H1 (cell line): ENCODE results near the gene MYBPH. TPM values are rescaled to one million over a fixed set of nuclear protein-coding genes. Genes with fewer than 3 reads are reported as not detected.

Experiments
- CTCF ChIA-PET: fragments of 300-600 bp; sonication (Branson Sonifier 250); formaldehyde crosslinking; loops from one replicate; lab custom pipeline; 2021; ENCODE audit not compliant: partially characterized antibody; lab: Charles Lee
- POLR2A ChIA-PET: fragments of 300-600 bp; sonication (Branson Sonifier 250); formaldehyde crosslinking; loops from one replicate; lab custom pipeline; 2021; ENCODE audit warnings: inconsistent platforms; ENCODE audit not compliant: partially characterized antibody; lab: Charles Lee
- DNase-seq, 2 experiments: peaks; one replicate each; pipeline versions ENCODE4 v3.0.0 to v3.0.0-alpha.2; 2010 to 2022; ENCODE audit warnings: low spot score in 2 of 2, low read depth in 1 of 2, mixed read lengths in 1 of 2
- FAIRE-seq: peaks from 2 replicates; lab custom pipeline; 2011; peaks lifted over from hg19 to GRCh38; lab: Jason Lieb, UNC
- H2AFZ ChIP-seq: 2 replicates; pipeline ENCODE4 v1.8.1; 2012; ENCODE audit warnings: low read length, inconsistent platforms
- H2AK5ac ChIP-seq: 2 replicates; pipeline ENCODE4 v1.6.1; 2013; ENCODE audit warnings: low read depth, low read length
- H2BK120ac ChIP-seq: replicated peaks from 2 replicates; pipeline ENCODE3; 2013; ENCODE audit warnings: low read depth, low read length, inconsistent platforms
- H2BK12ac ChIP-seq: 2 replicates; pipeline ENCODE4 v1.6.1; 2013; ENCODE audit warnings: low read depth, low read length
- H2BK15ac ChIP-seq: 2 replicates; pipeline ENCODE4 v1.6.1; 2013; ENCODE audit warnings: low read length
- H2BK20ac ChIP-seq: 2 replicates; pipeline ENCODE4 v1.6.1; 2013; ENCODE audit warnings: low read length
- H2BK5ac ChIP-seq: 2 replicates; pipeline ENCODE4 v1.6.1; 2013; ENCODE audit warnings: low read depth, low read length
- H3K14ac ChIP-seq: 2 replicates; pipeline ENCODE4 v1.6.1; 2013; ENCODE audit warnings: inconsistent platforms; ENCODE audit not compliant: insufficient read length
- H3K18ac ChIP-seq: 2 replicates; pipeline ENCODE4 v1.6.1; 2013; ENCODE audit warnings: low read length; ENCODE audit errors: extremely low read depth
- H3K23ac ChIP-seq: 2 replicates; pipeline ENCODE4 v1.6.1; 2013; ENCODE audit warnings: inconsistent platforms; ENCODE audit not compliant: insufficient read length
- H3K23me2 ChIP-seq: 2 replicates; pipeline ENCODE4 v1.6.1; 2013; ENCODE audit warnings: low read depth, low read length
- H3K27ac ChIP-seq: 2 replicates; pipeline ENCODE4 v1.6.1; 2011; ENCODE audit warnings: low read depth, low read length, inconsistent platforms
- H3K27me3 ChIP-seq, 4 experiments: replicated peaks in 1 of 4; 1 replicate in 1 of 4; 2 replicates in 3 of 4; pipeline versions ENCODE4 v1.6.1 to v1.8.1; 2011 to 2013; ENCODE audit warnings: low read length in 3 of 4, mild to moderate bottlenecking in 3 of 4, inconsistent platforms in 2 of 4, mixed read lengths in 2 of 4, moderate library complexity in 1 of 4; ENCODE audit not compliant: control insufficient read depth in 3 of 4, insufficient read depth in 3 of 4; ENCODE audit errors: extremely low read depth in 1 of 4
- H3K36me3 ChIP-seq, 4 experiments: 2 replicates each; pipeline versions ENCODE4 v1.6.1 to v1.8.1; 2011 to 2013; ENCODE audit warnings: mild to moderate bottlenecking in 4 of 4, low read length in 3 of 4, moderate library complexity in 2 of 4, control low read depth in 1 of 4, inconsistent platforms in 1 of 4; ENCODE audit not compliant: insufficient read depth in 4 of 4, control insufficient read depth in 2 of 4
- H3K4ac ChIP-seq: replicated peaks from 2 replicates; pipeline ENCODE3; 2013; ENCODE audit warnings: low read length, low read depth, mixed read lengths, inconsistent platforms; ENCODE audit not compliant: insufficient read length
- H3K4me1 ChIP-seq, 4 experiments: replicated peaks in 1 of 4; 1 replicate in 1 of 4; 2 replicates in 3 of 4; pipeline versions ENCODE4 v1.6.1 to v1.8.1; 2011 to 2013; ENCODE audit warnings: low read length in 3 of 4, inconsistent platforms in 2 of 4, mixed read lengths in 1 of 4; ENCODE audit not compliant: insufficient read depth in 4 of 4, control insufficient read depth in 3 of 4
- H3K4me2 ChIP-seq, 2 experiments: 2 replicates each; pipeline versions ENCODE4 v1.6.1 to v1.8.1; 2011 to 2013; ENCODE audit warnings: low read depth in 2 of 2, low read length in 2 of 2, control low read depth in 1 of 2, inconsistent platforms in 1 of 2, mild to moderate bottlenecking in 1 of 2; ENCODE audit not compliant: insufficient read depth in 1 of 2
- H3K4me3 ChIP-seq, 4 experiments: fragments of 200-600, 300-600 bp in 1 of 4; sonication (generic), shearing (Covaris generic), sonication (Bioruptor Twin) in 1 of 4; 2 replicates each; pipeline versions ENCODE4 v1.5.1 to v1.8.1; 2011 to 2016; ENCODE audit warnings: low read length in 4 of 4, low read depth in 3 of 4, control low read depth in 2 of 4, inconsistent platforms in 2 of 4, mild to moderate bottlenecking in 2 of 4, mixed read lengths in 1 of 4, moderate library complexity in 1 of 4; ENCODE audit not compliant: insufficient read depth in 2 of 4; ENCODE audit errors: extremely low read depth in 1 of 4
- H3K56ac ChIP-seq: replicated peaks from 2 replicates; pipeline ENCODE3; 2013; ENCODE audit warnings: low read depth, mild to moderate bottlenecking, mixed read lengths, low read length, inconsistent platforms; ENCODE audit not compliant: insufficient read length
- H3K79me1 ChIP-seq: 2 replicates; pipeline ENCODE4 v1.6.1; 2013; ENCODE audit warnings: low read depth, low read length, control low read depth
- H3K79me2 ChIP-seq, 2 experiments: 2 replicates each; pipeline versions ENCODE4 v1.6.1 to v1.8.1; 2012 to 2013; ENCODE audit warnings: low read length in 2 of 2, mild to moderate bottlenecking in 2 of 2, inconsistent platforms in 1 of 2; ENCODE audit not compliant: insufficient read depth in 2 of 2, control insufficient read depth in 1 of 2
- H3K9ac ChIP-seq, 4 experiments: replicated peaks in 1 of 4; 1 replicate in 1 of 4; 2 replicates in 3 of 4; pipeline versions ENCODE4 v1.6.1 to v1.8.1; 2011 to 2013; ENCODE audit warnings: low read depth in 3 of 4, low read length in 3 of 4, control low read depth in 2 of 4, mild to moderate bottlenecking in 2 of 4, moderate library complexity in 2 of 4, inconsistent platforms in 1 of 4; ENCODE audit errors: extremely low read depth in 1 of 4
- H3K9me3 ChIP-seq, 2 experiments: 2 replicates each; pipeline versions ENCODE4 v1.6.1 to v1.8.1; 2012 to 2013; ENCODE audit warnings: mild to moderate bottlenecking in 2 of 2, moderate library complexity in 2 of 2, control low read depth in 1 of 2, inconsistent platforms in 1 of 2, low read depth in 1 of 2, low read length in 1 of 2, mixed read lengths in 1 of 2; ENCODE audit not compliant: insufficient read depth in 2 of 2
- H4K20me1 ChIP-seq, 2 experiments: replicated peaks in 1 of 2; 2 replicates each; pipeline versions ENCODE3 to v1.8.1; 2011 to 2013; ENCODE audit warnings: inconsistent platforms in 2 of 2, low read length in 2 of 2, mild to moderate bottlenecking in 1 of 2; ENCODE audit not compliant: insufficient read depth in 2 of 2, control insufficient read depth in 1 of 2
- H4K5ac ChIP-seq: 2 replicates; pipeline ENCODE4 v1.6.1; 2013; ENCODE audit warnings: low read length, low read depth, mixed read lengths, inconsistent platforms; ENCODE audit not compliant: insufficient read length
- H4K8ac ChIP-seq: 2 replicates; pipeline ENCODE4 v1.8.0; 2013; ENCODE audit warnings: mild to moderate bottlenecking, moderate library complexity, low read length, inconsistent platforms; ENCODE audit not compliant: insufficient read depth; ENCODE audit errors: extremely low read depth
- H4K91ac ChIP-seq: replicated peaks from 2 replicates; pipeline ENCODE3; 2013; ENCODE audit warnings: low read length, mixed read lengths, inconsistent platforms; ENCODE audit not compliant: insufficient read length
- BCL11A ChIP-seq, 2 experiments: IDR thresholded peaks; one replicate each; pipeline ENCODE4 v1.6.1; 2011; ENCODE audit warnings: low read depth in 2 of 2, low read length in 2 of 2, mild to moderate bottlenecking in 2 of 2
- CREB1 ChIP-seq: IDR thresholded peaks from 2 replicates; pipeline ENCODE4 v1.6.1; 2012; ENCODE audit warnings: inconsistent platforms
- HDAC2 ChIP-seq, 2 experiments: fragments of 300-600 bp in 1 of 2; sonication (generic) in 1 of 2; IDR thresholded peaks; 2 replicates each; pipeline ENCODE4 v1.6.1; 2011 to 2012; ENCODE audit warnings: low read depth in 2 of 2, low read length in 2 of 2, mild to moderate bottlenecking in 2 of 2, moderate library complexity in 2 of 2, borderline replicate concordance in 1 of 2, inconsistent platforms in 1 of 2
- KDM5A ChIP-seq: fragments of 200-600 bp; IDR thresholded peaks from 2 replicates; pipeline ENCODE4 v1.7.1; 2012; ENCODE audit warnings: mild to moderate bottlenecking, low read length, inconsistent platforms, mixed read lengths
- NANOG ChIP-seq: IDR thresholded peaks from 2 replicates; pipeline ENCODE4 v1.6.1; 2011; ENCODE audit warnings: low read length, low read depth, mild to moderate bottlenecking, inconsistent platforms; ENCODE audit not compliant: insufficient read depth, poor library complexity, severe bottlenecking
- POU5F1 ChIP-seq: IDR thresholded peaks from 2 replicates; pipeline ENCODE4 v1.6.1; 2011; ENCODE audit warnings: low read depth, mild to moderate bottlenecking, low read length, moderate library complexity
- RFX5 ChIP-seq: IDR thresholded peaks from 2 replicates; pipeline ENCODE4 v1.6.1; 2011; ENCODE audit warnings: low read depth, low read length, improper control_type of control experiment, borderline replicate concordance
- SIX5 ChIP-seq: IDR thresholded peaks from 2 replicates; pipeline ENCODE4 v1.6.1; 2011; ENCODE audit warnings: mild to moderate bottlenecking, low read depth, low read length
- SP2 ChIP-seq: IDR thresholded peaks from 2 replicates; pipeline ENCODE4 v1.6.1; 2012; ENCODE audit warnings: mild to moderate bottlenecking, low read length, inconsistent platforms
- SP4 ChIP-seq: IDR thresholded peaks from 2 replicates; pipeline ENCODE4 v1.6.1; 2012; ENCODE audit warnings: low read length, inconsistent platforms
- TAF1 ChIP-seq: IDR thresholded peaks from 2 replicates; pipeline ENCODE4 v1.6.1; 2011; ENCODE audit warnings: mild to moderate bottlenecking, low read depth, low read length
- TCF12 ChIP-seq: IDR thresholded peaks from 2 replicates; pipeline ENCODE4 v1.6.1; 2011; ENCODE audit warnings: low read depth, mild to moderate bottlenecking, low read length
- WGBS, 2 experiments: shearing (Covaris generic) in 1 of 2; methylation state at CpG; one replicate each; pipeline versions ENCODE4 v1.1.6 to v1.1.7; 2013 to 2015; ENCODE audit warnings: low lambda C conversion rate in 2 of 2, mixed read lengths in 2 of 2, inconsistent platforms in 1 of 2, low coverage in 1 of 2, missing lambda C conversion rate in 1 of 2; ENCODE audit not compliant: insufficient replicate concordance in 2 of 2, insufficient coverage in 1 of 2, insufficient read length in 1 of 2; ENCODE audit errors: extremely low coverage in 1 of 2, missing lambda C conversion rate in 1 of 2; 5-methylcytosine and 5-hydroxymethylcytosine counted together
- polyA plus RNA-seq, 7 experiments: library from polyadenylated mRNA; depleted of rRNA in 3 of 7; stranded (reverse) in 5 of 7; unstranded in 2 of 7; fragments of >200 nt in 5 of 7; fragments of 200-250 nt in 2 of 7; gene quantifications; 1 replicate in 5 of 7; 2 replicates in 1 of 7; 4 replicates in 1 of 7; pipeline versions ENCODE4 v1.2.1 to v1.2.3, GENCODE V29; 2011 to 2013; ENCODE audit warnings: missing spikeins in 2 of 7, mixed read lengths in 2 of 7
- total RNA-seq: library from RNA; stranded (reverse); fragmentation: NEBNext Ultra II Directional; extraction: Animal tissue kit (Norgen Biotek cat#: 25700); gene quantifications from 2 replicates; pipeline ENCODE4 v1.2.1, GENCODE V29; 2021

The MYBPH gene
- total and polyA plus RNA-seq, 2 of the 8 experiments (the other 6 are each of a cell fraction or from before 2014, with no cell fraction given) = not detected

DNA sequence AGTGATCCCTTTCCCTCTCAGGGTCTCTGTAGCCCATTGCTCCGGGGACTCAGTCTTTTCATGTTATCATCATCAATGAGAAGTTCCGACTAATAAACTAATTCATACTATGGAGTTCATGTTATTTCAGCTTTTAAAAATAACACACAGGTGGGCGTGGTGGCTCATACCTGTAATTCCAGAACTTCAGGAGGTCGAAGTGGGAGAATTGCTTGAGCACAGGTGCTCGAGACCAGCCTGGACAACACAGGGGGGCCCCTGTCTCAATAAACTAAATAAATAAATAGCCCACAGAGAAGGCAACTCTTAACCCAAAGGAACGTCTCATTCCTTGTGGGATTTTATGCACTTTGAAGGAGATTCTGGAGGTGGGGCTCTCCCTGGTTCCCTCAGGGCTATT lies 14.5 kb downstream of the MYBPH start:
- no peak overlapping the region for H3K4me2 ChIP-seq
- H2BK12ac ChIP-seq = no peak overlapping the region
- H3K23ac ChIP-seq = no peak overlapping the region
- no peak overlapping the region for H3K14ac ChIP-seq
- H3K9me3 ChIP-seq = no peaks in the 10 kb centered on the region; a peak in 1 of 4 replicates
- no peaks in the 10 kb centered on the region for H4K20me1 ChIP-seq
- no peak overlapping the region for H3K56ac ChIP-seq
- H3K36me3 ChIP-seq = no peaks in the 10 kb centered on the region
- H4K5ac ChIP-seq = no peak overlapping the region
- no peak overlapping the region for H4K8ac ChIP-seq
- no peak overlapping the region for H2AFZ ChIP-seq
- WGBS, 2 experiments = 91% methylated on average over 6 of the region's 6 CpGs; no CpG with 5 or more reads in 1 of the 2 experiments
- no peaks in the 10 kb centered on the region for H3K79me1 ChIP-seq
- no peak for TF ChIP-seq TCF12
- no peak for TF ChIP-seq KDM5A
- TF ChIP-seq HDAC2 (IDR thresholded peaks at IDR 0.05; ENCODE audit: borderline replicate concordance in 1 of 2, low read depth in 2 of 2, low read length in 2 of 2) = no peak
- no peak for TF ChIP-seq SP2
- TF ChIP-seq BCL11A (IDR thresholded peaks at IDR 0.05; ENCODE audit: low read depth in 2 of 2, low read length in 2 of 2) = no peak
- no peak for TF ChIP-seq CREB1
- TF ChIP-seq SIX5 = no peak
- no peak for TF ChIP-seq TAF1
- no peak for TF ChIP-seq POU5F1
- no peak for TF ChIP-seq RFX5
- TF ChIP-seq NANOG = no peak
- no peak for TF ChIP-seq SP4
- FAIRE-seq (no peak), DNase-seq (no peak)
- CTCF ChIA-PET = interaction anchor here (0.5 to 16.8 kb wide), 9 partner anchors 9 to 589 kb away, joined by 3 to 511 read pairs (median 4); partner anchors contain the start of gene ADORA1
- no peak overlapping the region for H3K27ac ChIP-seq
- H2AK5ac ChIP-seq = no peak overlapping the region
- no peak overlapping the region for H2BK20ac ChIP-seq
- H3K18ac ChIP-seq = no peak overlapping the region
- no peak overlapping the region for H3K4ac ChIP-seq
- H2BK15ac ChIP-seq = no peak overlapping the region
- H3K9ac ChIP-seq = no peak overlapping the region
- H3K4me1 ChIP-seq = no peaks in the 10 kb centered on the region
- POLR2A ChIA-PET = no interaction called here
- H3K23me2 ChIP-seq = no peaks in the 10 kb centered on the region
- H2BK5ac ChIP-seq = no peak overlapping the region
- H3K79me2 ChIP-seq = no peaks in the 10 kb centered on the region
- H3K27me3 ChIP-seq = no peaks in the 10 kb centered on the region; a peak in 1 of 7 replicates
- H3K4me3 ChIP-seq = no peak overlapping the region
- no peak overlapping the region for H2BK120ac ChIP-seq
- no peak overlapping the region for H4K91ac ChIP-seq
